Measurements from ENCODE around the gene TOMM22.

The TOMM22 gene

DNA sequence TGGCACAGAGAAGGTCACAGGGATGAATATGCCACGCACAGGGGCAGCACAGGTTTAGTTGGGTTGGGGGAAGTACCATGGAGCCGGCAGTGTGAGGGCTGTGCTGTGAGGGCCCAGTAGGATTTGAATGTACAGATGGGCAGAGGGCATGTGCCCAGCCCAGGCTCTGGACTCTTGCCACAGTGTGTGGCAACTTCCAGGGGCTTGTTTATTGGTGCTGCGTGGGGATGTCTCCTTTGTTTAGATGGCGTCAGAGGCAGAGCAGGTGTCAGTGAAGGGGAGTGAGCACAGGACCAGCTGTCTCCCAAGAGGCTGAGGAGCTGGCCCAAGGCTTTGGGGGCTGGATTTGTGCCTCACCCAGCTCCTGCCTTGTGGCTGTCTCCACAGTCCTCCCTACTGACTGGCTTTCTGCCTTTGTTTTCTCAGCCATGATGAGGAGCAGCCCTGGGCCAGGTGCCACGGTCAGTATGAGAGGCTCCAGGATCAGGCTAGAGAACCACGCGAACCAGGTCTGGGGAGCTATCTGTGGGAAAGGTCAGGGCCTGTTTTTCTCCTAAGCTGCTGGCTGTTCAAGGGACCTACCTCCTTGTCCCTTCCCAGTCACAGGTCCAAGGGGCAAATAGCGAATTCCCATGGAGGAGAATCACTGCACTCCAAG lies 52.1 kb downstream of the TOMM22 start:
- DNase-seq (ENCODE audit: low spot score) = no peak

DNA sequence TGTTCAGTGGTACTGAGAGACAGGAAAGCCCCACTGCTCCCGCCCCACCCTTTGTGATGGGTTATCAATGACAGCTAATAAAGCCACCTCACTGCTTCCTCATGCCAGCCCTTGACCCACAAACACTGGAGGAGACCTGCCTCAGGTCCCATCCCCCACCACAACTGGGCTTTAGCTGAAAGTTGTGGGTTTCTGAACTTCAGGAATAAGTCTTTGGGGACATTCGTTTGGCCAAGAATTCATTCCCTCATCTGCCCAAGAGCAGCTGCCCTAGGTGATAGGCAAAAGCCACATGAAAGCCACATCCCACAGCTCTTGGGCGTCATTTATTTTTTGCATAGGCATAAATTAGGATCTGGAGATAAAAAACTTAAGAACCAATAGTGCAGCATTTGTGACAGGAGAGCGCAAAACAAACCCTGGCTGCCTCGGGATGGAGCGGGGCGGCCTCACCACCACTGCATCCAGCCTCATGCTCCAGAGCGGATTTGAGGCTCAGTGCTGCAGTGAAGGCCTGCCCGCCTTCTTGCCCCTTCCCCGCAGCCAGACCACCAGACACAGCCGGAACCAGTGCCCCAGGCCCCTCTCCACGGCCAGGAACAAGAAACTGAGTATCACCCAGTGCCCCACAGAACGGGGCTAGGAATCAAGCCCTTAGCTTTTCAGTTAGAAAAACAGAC lies 52.8 kb downstream of the TOMM22 start:
- no peak for DNase-seq (ENCODE audit: low spot score)
